Panc1 (cell line): Measurements from ENCODE around the gene STK35. TPM values are rescaled to one million over a fixed set of nuclear protein-coding genes. Genes with fewer than 3 reads are reported as not detected.

Experiments used
- ATAC-seq: fragments of 200-7000 bp; cut with Tn5 transposase; 2 replicates; pipeline ENCODE4 v1.9.1; 2020; ENCODE audit warnings: mild to moderate bottlenecking, moderate library complexity
- BruUV-seq: library from RNA; stranded (reverse); fragments of 400-500 nt; replicated peaks from 2 replicates; lab custom pipeline; 2021; lab: Mats Ljungman, UMichigan
- CTCF ChIA-PET: fragments of 300-600 bp; sonication (Branson Sonifier 250); formaldehyde crosslinking; loops from one replicate; lab custom pipeline; 2022; ENCODE audit warnings: antibody characterized with exemption; lab: Charles Lee
- POLR2A ChIA-PET: fragments of 300-600 bp; sonication (Branson Sonifier 250); formaldehyde crosslinking; loops from one replicate; lab custom pipeline; 2022; ENCODE audit warnings: antibody characterized with exemption; lab: Charles Lee
- DNase-seq: peaks from one replicate; pipeline ENCODE4 v3.0.0-alpha.2; 2010; ENCODE audit warnings: low read depth, low spot score
- H3K27ac ChIP-seq: 2 replicates; pipeline ENCODE4 v1.5.1; 2011; ENCODE audit warnings: mild to moderate bottlenecking, low read length, inconsistent platforms
- H3K27me3 ChIP-seq: fragments of 200-500 bp; sonication (Bioruptor generic); 2 replicates; pipeline ENCODE4 v1.6.0; 2014; ENCODE audit warnings: low read length, inconsistent platforms; ENCODE audit not compliant: control insufficient read depth, insufficient read depth
- H3K36me3 ChIP-seq: fragments of 200-500 bp; sonication (Bioruptor generic); 2 replicates; pipeline ENCODE4 v1.5.1; 2014; ENCODE audit warnings: inconsistent platforms, mild to moderate bottlenecking, low read length, moderate library complexity; ENCODE audit not compliant: control insufficient read depth, insufficient read depth
- H3K4me1 ChIP-seq: 2 replicates; pipeline ENCODE4 v1.5.1; 2011; ENCODE audit warnings: inconsistent platforms, mild to moderate bottlenecking, low read length, moderate library complexity; ENCODE audit not compliant: control insufficient read depth, insufficient read depth
- H3K4me3 ChIP-seq, 2 experiments: 2 replicates each; pipeline ENCODE4 v1.5.1; 2011 to 2012; ENCODE audit warnings: low read depth in 2 of 2, low read length in 2 of 2, mild to moderate bottlenecking in 2 of 2, inconsistent platforms in 1 of 2, moderate library complexity in 1 of 2
- H3K9me3 ChIP-seq: fragments of 200-500 bp; sonication (Bioruptor generic); 2 replicates; pipeline ENCODE4 v1.5.1; 2014; ENCODE audit warnings: low read depth, mild to moderate bottlenecking, inconsistent platforms, low read length, moderate library complexity; ENCODE audit not compliant: control insufficient read depth, insufficient read depth
- CTCF ChIP-seq: fragments of 450-650 bp; IDR thresholded peaks from 2 replicates; pipeline ENCODE4 v1.5.1; 2017; ENCODE audit warnings: mild to moderate bottlenecking
- POLR2AphosphoS5 ChIP-seq: IDR thresholded peaks from 2 replicates; pipeline ENCODE4 v1.6.1; 2012; ENCODE audit warnings: mild to moderate bottlenecking, low read depth, low read length, moderate library complexity
- REST ChIP-seq, 2 experiments: IDR thresholded peaks; 2 replicates each; pipeline ENCODE4 v1.6.1; 2011 to 2012; ENCODE audit warnings: low read depth in 2 of 2, control low read depth in 1 of 2, low read length in 1 of 2, mild to moderate bottlenecking in 1 of 2, moderate library complexity in 1 of 2; ENCODE audit not compliant: insufficient read depth in 1 of 2
- SIN3A ChIP-seq: IDR thresholded peaks from 2 replicates; pipeline ENCODE4 v1.6.1; 2012; ENCODE audit warnings: low read depth, mild to moderate bottlenecking, low read length, moderate library complexity, borderline replicate concordance; ENCODE audit not compliant: insufficient read depth
- TCF7L2 ChIP-seq: IDR thresholded peaks from 2 replicates; pipeline ENCODE4 v1.6.1; 2011; ENCODE audit warnings: mild to moderate bottlenecking, low read depth, low read length, inconsistent platforms
- in situ Hi-C: cut with HindIII; loops from 2 replicates; pipeline ENCODE4 v1.10.0; 2016; ENCODE audit warnings: low sequenced_read_pairs, low pct_unique_long_range_greater_than_20kb
- intact Hi-C: fragments of 100-400 bp; cut with micrococcal nuclease; formaldehyde crosslinking; loops from one replicate; pipeline ENCODE4 v1.10.0; 2022; ENCODE audit not compliant: unreplicated experiment
- total RNA-seq: library from RNA; stranded (reverse); gene quantifications from one replicate; pipeline ENCODE4 v1.2.1, GENCODE V29; 2021; ENCODE audit not compliant: unreplicated experiment

STK35 gene
- total RNA-seq, 1 experiment from 2014 or later: 27.6 TPM

- Histone ChIP-seq H3K36me3 (no peaks in the 10 kb centered on the region), H3K4me3 (no peak overlapping the region), H3K27ac (no peak overlapping the region), H3K27me3 (peaks cover 38% of the 10 kb centered on the region), H3K9me3 (no peaks in the 10 kb centered on the region), H3K4me1 (no peaks in the 10 kb centered on the region)
- POLR2A ChIA-PET: no interaction called here
- BruUV-seq: no TSS peak
- TF ChIP-seq CTCF: peak; percentile 80
- TF ChIP-seq SIN3A: no peak
- DNase-seq (no peak), ATAC-seq (peak; percentile 71; the same call in 1 of the 2 replicates)
- intact Hi-C loops: loop anchor here (5.0 kb wide), 1 partner anchor 126 kb away; no protein-coding TSS in a partner anchor
- in situ Hi-C loops: no loop called here
- CTCF ChIA-PET: interaction anchor here (1.0 to 1.3 kb wide), 2 partner anchors 124 to 127 kb away, joined by 3 to 12 read pairs; no protein-coding TSS in a partner anchor
Observed at GRCh38 chr20:2093159-2093781, 8.4 kb upstream of the STK35 start.

- POLR2A ChIA-PET: no interaction called here
- Histone ChIP-seq H3K27me3 (peaks cover 34% of the 10 kb centered on the region), H3K4me1 (no peaks in the 10 kb centered on the region), H3K9me3 (no peaks in the 10 kb centered on the region), H3K36me3 (no peaks in the 10 kb centered on the region), H3K27ac (no peak overlapping the region), H3K4me3 (no peak overlapping the region)
- ATAC-seq (no peak), DNase-seq (no peak)
- TF ChIP-seq TCF7L2 (no peak), REST (IDR thresholded peaks at IDR 0.05; ENCODE audit: insufficient read depth in 1 of 2, low read depth in 2 of 2, low read length in 1 of 2) (no peak), POLR2AphosphoS5 (no peak), CTCF (no peak), SIN3A (no peak)
- CTCF ChIA-PET: interaction anchor here (1.3 kb wide), 1 partner anchor 127 kb away, joined by 3 read pairs; no protein-coding TSS in a partner anchor
- intact Hi-C loops: loop anchor here (5.0 kb wide), 1 partner anchor 127 kb away; no protein-coding TSS in a partner anchor
- no TSS peak for BruUV-seq
- in situ Hi-C loops: no loop called here
Observed at GRCh38 chr20:2093883-2094282, 7.7 kb upstream of the STK35 start.
